ENCODE data around the gene CAV2.

- no peak for TF ChIP-seq POLR2A (IDR thresholded peaks at IDR 0.05)
- TF ChIP-seq CTCF (IDR thresholded peaks at IDR 0.05) = no peak
Observed at GRCh38 chr7:116526897-116527296, 27.4 kb downstream of the CAV2 start.

All from right lobe of liver (tissue), 4 donors.